Measurements from ENCODE around the gene ITGB7.

GRCh38 chr12:53213348-53213747, 6.3 kb upstream of the ITGB7 start:
- TF ChIP-seq CTCF (conservative IDR thresholded peaks at IDR 0.05) (peak; percentile 98), ZFX (IDR thresholded peaks at IDR 0.05) (no peak)
